Esophagus muscularis mucosa (tissue), 4 donors: Measurements from ENCODE around the gene DGKG. TPM values are rescaled to one million over a fixed set of nuclear protein-coding genes. Genes with fewer than 3 reads are reported as not detected.
A peak's percentile ranks its signal among the peaks of the same experiment; 100 is the strongest.

ENCODE experiments used
- DNase-seq: peaks from one replicate; pipeline ENCODE4 v3.0.0-alpha.2; 2017; ENCODE audit errors: extremely low spot score
- H3K27ac ChIP-seq, 4 donors: fragments of 200-600 bp; sonication (generic); replicated peaks in 1 of 4; 1 replicate in 3 of 4; 2 replicates in 1 of 4; pipeline ENCODE4 v1.5.1; 2016 to 2019; ENCODE audit warnings: mild to moderate bottlenecking in 1 of 4
- H3K27me3 ChIP-seq, 4 donors: fragments of 200-600 bp; sonication (generic); one replicate each; pipeline versions ENCODE4 v1.5.1 to v1.6.0; 2016 to 2019
- H3K36me3 ChIP-seq, 4 donors: fragments of 200-600 bp; sonication (generic); one replicate each; pipeline ENCODE4 v1.5.1; 2016 to 2019
- H3K4me1 ChIP-seq, 4 donors: fragments of 200-600 bp; sonication (generic); one replicate each; pipeline ENCODE4 v1.5.1; 2016 to 2019
- H3K4me3 ChIP-seq, 4 donors: fragments of 200-600 bp; sonication (generic); 1 replicate in 2 of 4; 2 replicates in 2 of 4; pipeline ENCODE4 v1.5.1; 2016 to 2019; ENCODE audit warnings: mild to moderate bottlenecking in 4 of 4, moderate library complexity in 1 of 4
- H3K9me3 ChIP-seq, 4 donors: fragments of 200-600 bp; sonication (generic); 1 replicate in 3 of 4; 2 replicates in 1 of 4; pipeline ENCODE4 v1.5.1; 2016 to 2019
- CTCF ChIP-seq, 3 experiments: fragments of 200-600 bp in 2 of 3; fragments of 450-650 bp in 1 of 3; sonication (generic) in 2 of 3; IDR thresholded peaks; one replicate each; pipeline ENCODE4 v1.5.1; 2017 to 2019; ENCODE audit warnings: antibody characterized with exemption in 3 of 3, mild to moderate bottlenecking in 2 of 3, moderate library complexity in 1 of 3
- EP300 ChIP-seq: sonication (generic); formaldehyde crosslinking; IDR thresholded peaks from one replicate; pipeline ENCODE4 v1.6.1; 2017; ENCODE audit warnings: antibody characterized with exemption
- POLR2A ChIP-seq: fragments of 450-650 bp; IDR thresholded peaks from one replicate; pipeline ENCODE4 v1.6.1; 2017; ENCODE audit warnings: antibody characterized with exemption, moderate library complexity, mild to moderate bottlenecking, low read depth
- POLR2AphosphoS5 ChIP-seq, 2 donors: sonication (generic); formaldehyde crosslinking; IDR thresholded peaks; one replicate each; pipeline ENCODE4 v1.6.1; 2017; ENCODE audit warnings: antibody characterized with exemption in 2 of 2
- WGBS: methylation state at CpG from one replicate; pipeline ENCODE4 v1.1.5; 2018; 5-methylcytosine and 5-hydroxymethylcytosine counted together
- intact Hi-C: fragments of 100-400 bp; cut with DNase I; formaldehyde crosslinking; loops from one replicate; pipeline ENCODE4 v1.15.1; 2023
- total RNA-seq, 4 donors: library from RNA; depleted of rRNA; stranded (reverse); fragments of >200 nt; gene quantifications; one replicate each; pipeline versions ENCODE4 v1.1.0 to v1.2.1, GENCODE V29; 2016

DGKG gene
- total RNA-seq, 4 donors from 2014 or later: 75.0 to 169 (median 104) TPM

DNA sequence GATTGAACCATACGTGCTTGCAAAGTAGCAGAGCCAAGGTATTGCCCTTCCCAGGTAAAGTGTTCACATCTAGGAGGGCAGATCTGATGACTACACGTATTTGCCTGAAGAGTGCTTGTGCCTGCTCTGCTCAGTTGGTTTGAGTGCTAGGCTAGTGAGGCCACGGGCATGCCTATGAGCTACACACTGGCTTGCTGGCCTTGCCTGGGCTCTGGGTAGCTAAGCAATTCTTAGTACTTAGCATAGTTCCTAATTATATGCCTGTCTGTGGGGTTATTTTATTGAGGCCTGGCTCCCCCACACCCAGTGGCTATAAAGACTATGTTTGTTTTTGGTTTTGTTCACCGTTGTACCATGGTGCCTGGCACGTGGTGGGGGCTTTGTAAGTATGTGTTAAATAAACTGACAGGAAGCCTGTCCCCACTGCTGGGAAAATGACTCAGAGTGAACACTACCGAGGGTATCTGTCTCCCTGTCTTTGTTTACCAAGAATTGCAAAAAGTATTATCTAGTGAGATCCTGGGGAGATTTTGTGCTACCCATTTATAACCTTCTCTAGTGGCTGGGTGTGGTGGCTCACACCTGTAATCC is 181.0 kb downstream of the DGKG start:
- H3K4me3 ChIP-seq: no peak overlapping the region
- no peak for TF ChIP-seq POLR2AphosphoS5 (IDR thresholded peaks at IDR 0.05)
- TF ChIP-seq POLR2A: no peak
- TF ChIP-seq EP300: no peak
- TF ChIP-seq CTCF (IDR thresholded peaks at IDR 0.05): no peak
- no peak for DNase-seq
- intact Hi-C loops: no loop called here
- no peaks in the 10 kb centered on the region for H3K9me3 ChIP-seq
- 70% methylated on average over 6 of the region's 6 CpGs for WGBS
- peaks cover 7 to 89% (median 36%) of the 10 kb centered on the region in 4 donors for H3K36me3 ChIP-seq
- peaks cover 0 to 21% (median 11%) of the 10 kb centered on the region in 4 donors for H3K4me1 ChIP-seq
- no peak overlapping the region for H3K27ac ChIP-seq
- no peaks in the 10 kb centered on the region for H3K27me3 ChIP-seq

GRCh38 chr3:186180151-186180550 is 181.9 kb downstream of the DGKG start:
- Histone ChIP-seq H3K4me3 (no peak overlapping the region), H3K27ac (no peak overlapping the region), H3K4me1 (peaks cover 0 to 23% (median 11%) of the 10 kb centered on the region in 4 donors), H3K9me3 (no peaks in the 10 kb centered on the region), H3K36me3 (peaks cover 10 to 86% (median 35%) of the 10 kb centered on the region in 4 donors), H3K27me3 (no peaks in the 10 kb centered on the region)
- DNase-seq: no peak
- WGBS: 66% methylated on average over 5 of the region's 5 CpGs
- intact Hi-C loops: no loop called here
- TF ChIP-seq EP300 (no peak), POLR2A (no peak), POLR2AphosphoS5 (IDR thresholded peaks at IDR 0.05) (no peak), CTCF (IDR thresholded peaks at IDR 0.05) (no peak)

GRCh38 chr3:186178412-186178811 is 183.6 kb downstream of the DGKG start:
- H3K36me3 ChIP-seq: peaks cover 8 to 84% (median 39%) of the 10 kb centered on the region in 4 donors
- H3K4me3 ChIP-seq: no peak overlapping the region
- peaks cover 0 to 23% (median 11%) of the 10 kb centered on the region in 4 donors for H3K4me1 ChIP-seq
- TF ChIP-seq EP300 (no peak), CTCF (IDR thresholded peaks at IDR 0.05) (no peak)
- no peaks in the 10 kb centered on the region for H3K27me3 ChIP-seq
- H3K9me3 ChIP-seq: no peaks in the 10 kb centered on the region
- 78% methylated on average over 4 of the region's 4 CpGs for WGBS
- no peak overlapping the region for H3K27ac ChIP-seq
- DNase-seq: no peak
- intact Hi-C loops: no loop called here

- H3K27me3 ChIP-seq: no peaks in the 10 kb centered on the region
- peaks cover 8 to 83% (median 38%) of the 10 kb centered on the region in 4 donors for H3K36me3 ChIP-seq
- no peaks in the 10 kb centered on the region for H3K9me3 ChIP-seq
- DNase-seq: no peak
- TF ChIP-seq EP300 (no peak), POLR2A (no peak), CTCF (IDR thresholded peaks at IDR 0.05) (no peak), POLR2AphosphoS5 (IDR thresholded peaks at IDR 0.05) (peak in 1 of 2 donors; percentile 4)
- WGBS: 46% methylated on average over 6 of the region's 6 CpGs
- peak overlapping the region in 2 of 4 donors; percentile 11 to 36 for H3K27ac ChIP-seq
- intact Hi-C loops: no loop called here
- no peak overlapping the region for H3K4me3 ChIP-seq
- H3K4me1 ChIP-seq: peaks cover 0 to 30% (median 11%) of the 10 kb centered on the region in 4 donors
Measured at GRCh38 chr3:186176373-186176990, 185.6 kb downstream of the DGKG start.
